K562 (cell line): ENCODE results near the gene VWA8. TPM values are rescaled to one million over a fixed set of nuclear protein-coding genes. Genes with fewer than 3 reads are reported as not detected.

ENCODE experiments used
- ATAC-seq: fragments of 200-7000 bp; cut with Tn5 transposase; 3 replicates; pipeline ENCODE4 v1.9.1; 2020; ENCODE audit warnings: moderate library complexity
- BruUV-seq: library from RNA; stranded (reverse); fragments of 400-500 nt; replicated peaks from 2 replicates; lab custom pipeline; 2021; lab: Mats Ljungman, UMichigan
- CTCF ChIA-PET: fragments of 300-600 bp; formaldehyde crosslinking; extraction: SDS; loops from one replicate; lab custom pipeline; 2021; ENCODE audit warnings: low intra/inter-chr PET ratio; lab: Yijun Ruan, JAX
- POLR2A ChIA-PET: fragments of 300-600, 350-650 bp; sonication (Branson Sonifier 250); formaldehyde crosslinking; extraction: SDS; loops from one replicate; lab custom pipeline; 2021; ENCODE audit warnings: antibody characterized with exemption, inconsistent platforms; lab: Yijun Ruan, JAX
- DNase-seq, 4 experiments: peaks; one replicate each; pipeline versions ENCODE4 v3.0.0 to v3.0.0-alpha.2; 2011 to 2018; ENCODE audit warnings: low spot score in 3 of 4, mixed read lengths in 3 of 4; ENCODE audit errors: extremely low read depth in 1 of 4
- FAIRE-seq: peaks from 2 replicates; lab custom pipeline; 2011; peaks lifted over from hg19 to GRCh38; lab: Jason Lieb, UNC
- H2AFZ ChIP-seq: 2 replicates; pipeline ENCODE4 v1.6.0; 2011; ENCODE audit warnings: low read depth, low read length, control low read depth, inconsistent platforms
- H3K27ac ChIP-seq: fragments of 200-600 bp; 3 replicates; pipeline ENCODE4 v1.8.0; 2011; ENCODE audit warnings: low read depth, mild to moderate bottlenecking, control low read depth, inconsistent platforms, low read length, moderate library complexity, mixed read lengths; ENCODE audit errors: extremely low read depth
- H3K27me3 ChIP-seq, 2 experiments: fragments of 300-600 bp in 1 of 2; 2 replicates in 1 of 2; 3 replicates in 1 of 2; pipeline versions ENCODE4 v1.6.0 to v1.8.0; 2011; ENCODE audit warnings: inconsistent platforms in 2 of 2, low read length in 2 of 2, mild to moderate bottlenecking in 1 of 2, mixed read lengths in 1 of 2, moderate library complexity in 1 of 2; ENCODE audit not compliant: control insufficient read depth in 2 of 2, insufficient read depth in 2 of 2
- H3K36me3 ChIP-seq: fragments of 300-600 bp; 3 replicates; pipeline ENCODE4 v1.8.0; 2011; ENCODE audit warnings: mild to moderate bottlenecking, low read length, inconsistent platforms; ENCODE audit not compliant: control insufficient read depth, insufficient read depth
- H3K4me1 ChIP-seq, 2 experiments: fragments of 200-600 bp in 1 of 2; replicated peaks in 1 of 2; 2 replicates in 1 of 2; 3 replicates in 1 of 2; pipeline versions ENCODE4 v1.5.1 to v1.8.0; 2011; ENCODE audit warnings: inconsistent platforms in 2 of 2, low read length in 2 of 2, mild to moderate bottlenecking in 1 of 2, mixed read lengths in 1 of 2, moderate library complexity in 1 of 2; ENCODE audit not compliant: control insufficient read depth in 2 of 2, insufficient read depth in 2 of 2
- H3K4me2 ChIP-seq: 2 replicates; pipeline ENCODE4 v1.6.1; 2011; ENCODE audit warnings: low read length, control low read depth, inconsistent platforms, mixed read lengths; ENCODE audit not compliant: insufficient read depth
- H3K4me3 ChIP-seq: fragments of 200-600 bp; sonication (generic), shearing (Covaris generic); 2 replicates; pipeline ENCODE4 v1.5.1; 2016; ENCODE audit warnings: control low read depth, inconsistent platforms
- H3K79me2 ChIP-seq: fragments of 200-600 bp; 3 replicates; pipeline ENCODE4 v1.8.0; 2011; ENCODE audit warnings: low read length, inconsistent platforms; ENCODE audit not compliant: control insufficient read depth, insufficient read depth
- H3K9ac ChIP-seq, 2 experiments: 2 replicates each; pipeline versions ENCODE4 v1.6.0 to v1.6.1; 2011; ENCODE audit warnings: low read depth in 2 of 2, low read length in 2 of 2, control low read depth in 1 of 2, inconsistent platforms in 1 of 2, mild to moderate bottlenecking in 1 of 2, mixed read lengths in 1 of 2; ENCODE audit not compliant: insufficient read depth in 1 of 2
- H3K9me1 ChIP-seq: one replicate; pipeline ENCODE4 v1.6.0; 2011; ENCODE audit warnings: inconsistent platforms, mild to moderate bottlenecking, low read length, moderate library complexity; ENCODE audit not compliant: control insufficient read depth, insufficient read depth
- H3K9me3 ChIP-seq: replicated peaks from 2 replicates; pipeline ENCODE4 v1.5.1; 2011; ENCODE audit warnings: low read depth, low read length, inconsistent platforms; ENCODE audit not compliant: control insufficient read depth, insufficient read depth
- H4K20me1 ChIP-seq: replicated peaks from 2 replicates; pipeline ENCODE4 v1.6.1; 2011; ENCODE audit warnings: low read length, inconsistent platforms, mixed read lengths; ENCODE audit not compliant: control insufficient read depth, insufficient read depth
- CHD1 ChIP-seq: fragments of 200-600 bp; sonication (generic); IDR thresholded peaks from one replicate; pipeline ENCODE4 v1.6.1; 2012; ENCODE audit warnings: mild to moderate bottlenecking, moderate library complexity, low read length, inconsistent platforms
- HMGN3 ChIP-seq: IDR thresholded peaks from 2 replicates; pipeline ENCODE4 v1.6.1; 2011; ENCODE audit warnings: borderline replicate concordance, low read depth, mild to moderate bottlenecking, mixed read lengths, low read length; ENCODE audit not compliant: insufficient read length; ENCODE audit errors: extremely low read depth
- MTA2 ChIP-seq: fragments of 450-650 bp; IDR thresholded peaks from 2 replicates; pipeline ENCODE4 v1.6.1; 2016; ENCODE audit warnings: low read depth
- NFIC ChIP-seq: fragments of 450-650 bp; IDR thresholded peaks from 2 replicates; pipeline ENCODE4 v1.6.1; 2017; ENCODE audit warnings: mild to moderate bottlenecking, inconsistent platforms
- NFIX ChIP-seq: fragments of 250-450 bp; sonication (Bioruptor Pico); IDR thresholded peaks from 2 replicates; pipeline ENCODE4 v1.4.0; 2020; ENCODE audit warnings: low read depth, mild to moderate bottlenecking, moderate library complexity
- PHF20 ChIP-seq: fragments of 450-650 bp; IDR thresholded peaks from 2 replicates; pipeline ENCODE4 v1.6.1; 2018; ENCODE audit not compliant: partially characterized antibody
- SNIP1 ChIP-seq: fragments of 450-650 bp; IDR thresholded peaks from 2 replicates; pipeline ENCODE4 v1.7.1; 2017; ENCODE audit warnings: low read depth, mild to moderate bottlenecking
- USF1 ChIP-seq: sonication (generic); formaldehyde crosslinking; IDR thresholded peaks from 2 replicates; pipeline ENCODE4 v1.9.0; 2022; ENCODE audit warnings: mild to moderate bottlenecking, missing genetic modification reagents
- YY1 ChIP-seq, 3 experiments: IDR thresholded peaks; 2 replicates each; pipeline ENCODE4 v1.6.1; 2011; ENCODE audit warnings: low read length in 2 of 3, mild to moderate bottlenecking in 2 of 3, moderate library complexity in 2 of 3, borderline replicate concordance in 1 of 3, control low read depth in 1 of 3, low read depth in 1 of 3; ENCODE audit not compliant: insufficient read depth in 3 of 3, insufficient replicate concordance in 2 of 3, control insufficient read depth in 1 of 3, insufficient read length in 1 of 3; ENCODE audit errors: extremely low read depth in 1 of 3
- ZNF175 ChIP-seq: fragments of 200-800 bp; sonication (Bioruptor generic); IDR thresholded peaks from 2 replicates; pipeline ENCODE4 v1.6.1; 2016; ENCODE audit warnings: low read depth, mild to moderate bottlenecking, missing genetic modification characterization, missing compliant biosample characterization
- ZNF354B ChIP-seq: fragments of 250-450 bp; sonication (Bioruptor Pico); IDR thresholded peaks from 2 replicates; pipeline ENCODE4 v1.4.0; 2020
- WGBS: fragments of 100-300 bp; shearing (Covaris generic); methylation state at CpG from one replicate; pipeline ENCODE4 v1.1.6; 2016; ENCODE audit warnings: low coverage, mixed read lengths; ENCODE audit not compliant: insufficient coverage; ENCODE audit errors: missing lambda C conversion rate; 5-methylcytosine and 5-hydroxymethylcytosine counted together
- in situ Hi-C: fragments of 300-500 bp; cut with MboI; formaldehyde crosslinking; loops from 4 replicates; pipeline ENCODE4 v1.15.0; 2018; ENCODE audit warnings: inconsistent platforms, mixed read lengths
- intact Hi-C: fragments of 100-400 bp; cut with micrococcal nuclease; formaldehyde crosslinking; loops from 2 replicates; pipeline ENCODE4 v1.14.2; 2022
- polyA plus RNA-seq, 8 experiments: library from polyadenylated mRNA; depleted of rRNA in 4 of 8; stranded (reverse) in 5 of 8; unstranded in 3 of 8; fragments of >200 nt; fragmentation: Nextera tagmentation in 2 of 8; fragmentation: Illumina TruSeq in 1 of 8; extraction: Ambion mirVana in 2 of 8; extraction: Trizol in 1 of 8; gene quantifications; 2 replicates each; pipeline versions ENCODE4 v1.2.1 to v1.2.3, GENCODE V29; 2011 to 2014; ENCODE audit warnings: inconsistent platforms in 1 of 8, missing spikeins in 1 of 8
- total RNA-seq, 7 experiments: library from RNA; depleted of rRNA in 6 of 7; stranded (reverse); fragments of >200 nt in 6 of 7; fragmentation: Illumina TruSeq in 2 of 7; extraction: Trizol in 2 of 7; gene quantifications; 2 replicates each; pipeline versions ENCODE4 v1.2.1 to v1.2.3, GENCODE V29; 2011 to 2021; ENCODE audit warnings: low replicate concordance in 1 of 7
- TF ChIP-seq, protein P1 (sequence below), 2 experiments: IDR thresholded peaks; 2 replicates each; pipeline ENCODE4 v1.6.1; 2012; ENCODE audit warnings: improper control_type of control experiment in 2 of 2, low read depth in 2 of 2, low read length in 2 of 2, borderline replicate concordance in 1 of 2

The VWA8 gene
- total and polyA plus RNA-seq, 9 of the 15 experiments (the other 6 are each of a cell fraction or from before 2014, with no cell fraction given), result 2.1 to 18.5 (median 13.3) TPM

GRCh38 chr13:41603917-41604316 lies 357.0 kb downstream of the VWA8 start (continued):
- TF ChIP-seq NFIC (peak; percentile 98), USF1 (no peak), NFIX (peak; percentile 65)
- TF ChIP-seq, protein P1, sequence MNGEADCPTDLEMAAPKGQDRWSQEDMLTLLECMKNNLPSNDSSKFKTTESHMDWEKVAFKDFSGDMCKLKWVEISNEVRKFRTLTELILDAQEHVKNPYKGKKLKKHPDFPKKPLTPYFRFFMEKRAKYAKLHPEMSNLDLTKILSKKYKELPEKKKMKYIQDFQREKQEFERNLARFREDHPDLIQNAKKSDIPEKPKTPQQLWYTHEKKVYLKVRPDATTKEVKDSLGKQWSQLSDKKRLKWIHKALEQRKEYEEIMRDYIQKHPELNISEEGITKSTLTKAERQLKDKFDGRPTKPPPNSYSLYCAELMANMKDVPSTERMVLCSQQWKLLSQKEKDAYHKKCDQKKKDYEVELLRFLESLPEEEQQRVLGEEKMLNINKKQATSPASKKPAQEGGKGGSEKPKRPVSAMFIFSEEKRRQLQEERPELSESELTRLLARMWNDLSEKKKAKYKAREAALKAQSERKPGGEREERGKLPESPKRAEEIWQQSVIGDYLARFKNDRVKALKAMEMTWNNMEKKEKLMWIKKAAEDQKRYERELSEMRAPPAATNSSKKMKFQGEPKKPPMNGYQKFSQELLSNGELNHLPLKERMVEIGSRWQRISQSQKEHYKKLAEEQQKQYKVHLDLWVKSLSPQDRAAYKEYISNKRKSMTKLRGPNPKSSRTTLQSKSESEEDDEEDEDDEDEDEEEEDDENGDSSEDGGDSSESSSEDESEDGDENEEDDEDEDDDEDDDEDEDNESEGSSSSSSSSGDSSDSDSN (IDR thresholded peaks at IDR 0.05; ENCODE audit: borderline replicate concordance in 1 of 2, low read depth in 2 of 2, low read length in 2 of 2), result no peak

GRCh38 chr13:41601718-41602445 lies 359.0 kb downstream of the VWA8 start:
- CTCF ChIA-PET, result no interaction called here

More at GRCh38 chr13:41601718-41602445, 359.0 kb downstream of the VWA8 start:
- Histone ChIP-seq H3K27me3 (no peaks in the 10 kb centered on the region), H3K79me2 (no peaks in the 10 kb centered on the region), H3K9me1 (no peaks in the 10 kb centered on the region), H3K9ac (no peak overlapping the region), H3K27ac (no peak overlapping the region), H3K4me3 (no peak overlapping the region), H3K9me3 (no peaks in the 10 kb centered on the region), H3K4me1 (no peaks in the 10 kb centered on the region), H3K36me3 (peaks cover 10% of the 10 kb centered on the region; the same call in 2 of the 3 replicates), H4K20me1 (no peaks in the 10 kb centered on the region; the same call in 1 of the 2 replicates)
- no peak for ATAC-seq
- POLR2A ChIA-PET, result interaction anchor here (1.1 kb wide), 1 partner anchor 15 kb away, joined by 3 read pairs; no protein-coding TSS in a partner anchor
- FAIRE-seq, result no peak
- intact Hi-C loops, result no loop called here
- in situ Hi-C loops, result no loop called here
- BruUV-seq, result no TSS peak
- TF ChIP-seq, protein P1 (IDR thresholded peaks at IDR 0.05; ENCODE audit: borderline replicate concordance in 1 of 2, low read depth in 2 of 2, low read length in 2 of 2), result no peak
- TF ChIP-seq MTA2 (no peak), SNIP1 (no peak), HMGN3 (no peak), YY1 (IDR thresholded peaks at IDR 0.05; ENCODE audit: borderline replicate concordance in 1 of 3, control insufficient read depth in 1 of 3, extremely low read depth in 1 of 3, insufficient read depth in 3 of 3, insufficient read length in 1 of 3, insufficient replicate concordance in 2 of 3, low read depth in 1 of 3, low read length in 2 of 3) (no peak), CHD1 (no peak), PHF20 (no peak), ZNF175 (CRISPR knock-in tag) (no peak), ZNF354B (CRISPR knock-in tag) (no peak)
- TF ChIP-seq, all 486 proteins: peak for 0
- WGBS, result 86% methylated on average over 6 of the region's 7 CpGs
- H2AFZ ChIP-seq, result no peak overlapping the region
- no peak overlapping the region for H3K4me2 ChIP-seq
- no peak for DNase-seq
